HEK293 (cell line): ENCODE data around the gene B3GAT1.

Source experiments
- CTCF ChIP-seq: fragments of 450-650 bp; formaldehyde crosslinking; IDR thresholded peaks from 2 replicates; pipeline ENCODE4 v1.5.1; 2016; ENCODE audit warnings: missing biosample characterization, missing genetic modification characterization
- ZNF274 ChIP-seq, 2 experiments: fragments of 200-500 bp in 1 of 2; fragments of 450-650 bp in 1 of 2; sonication (Bioruptor generic) in 1 of 2; formaldehyde crosslinking in 1 of 2; IDR thresholded peaks; 2 replicates each; pipeline versions ENCODE4 v1.5.1 to v1.6.1; 2014 to 2016; ENCODE audit warnings: borderline replicate concordance in 1 of 2, inconsistent platforms in 1 of 2, low read length in 1 of 2, missing biosample characterization in 1 of 2, missing genetic modification characterization in 1 of 2
- ZNF830 ChIP-seq: fragments of 450-650 bp; IDR thresholded peaks from 2 replicates; pipeline ENCODE4 v1.5.0; 2018; ENCODE audit warnings: missing biosample characterization, missing genetic modification characterization, low read depth, mild to moderate bottlenecking, moderate library complexity

GRCh38 chr11:134398079-134398444, 14.0 kb downstream of the B3GAT1 start:
- TF ChIP-seq CTCF, result no peak
- no peak for TF ChIP-seq ZNF274 (IDR thresholded peaks at IDR 0.05; ENCODE audit: low read length)
- no peak for TF ChIP-seq ZNF274 (tag by site-specific recombination; IDR thresholded peaks at IDR 0.05; ENCODE audit: borderline replicate concordance)
- no peak for TF ChIP-seq ZNF830 (tag by site-specific recombination)
